ENCODE data around the gene MRM3. TPM values are rescaled to one million over a fixed set of nuclear protein-coding genes. Genes with fewer than 3 reads are reported as not detected.

MRM3 gene
- total RNA-seq: 10 to 100 TPM; 19.4 to 19.6 TPM

- ChIA-PET POLR2A (interaction anchor here (0.6 to 3.3 kb wide), 21 partner anchors 8 to 396 kb away, joined by 3 to 17 read pairs (median 4); partner anchors contain the start of genes GEMIN4, NXN and TIMM22), CTCF (interaction anchor here (0.8 to 5.9 kb wide), 15 partner anchors 9 to 370 kb away, joined by 3 to 42 read pairs (median 4); partner anchors contain the start of genes NXN and TIMM22)
- H3K4me1 Mint-ChIP-seq (ENCODE audit: low read depth): peaks cover 32% of the 10 kb centered on the region
- H3K9me3 Mint-ChIP-seq (ENCODE audit: insufficient read depth): no peaks in the 10 kb centered on the region
- peaks cover 28% of the 10 kb centered on the region for H3K36me3 Mint-ChIP-seq (ENCODE audit: low read depth)
- peak within 1 kb of the TSS; percentile 96 for H3K4me3 Mint-ChIP-seq
- no peaks in the 10 kb centered on the region for H3K27me3 Mint-ChIP-seq (ENCODE audit: low read depth)
- peak within 1 kb of the TSS; percentile 96 for H3K27ac Mint-ChIP-seq
- DNase-seq (peak; percentile 94), ATAC-seq (peak; percentile 94)
These were observed at the start of gene MRM3, which contains the start of gene GLOD4 for GRCh38 chr17:781805-782731. Gene MRM3, plus strand, starts transcription at chr17:782353. Its CDS starts 26 bp downstream, at chr17:782379. Gene GLOD4, minus strand, starts transcription at chr17:782280. Its CDS starts 25 bp downstream, at chr17:782255.

DNA sequence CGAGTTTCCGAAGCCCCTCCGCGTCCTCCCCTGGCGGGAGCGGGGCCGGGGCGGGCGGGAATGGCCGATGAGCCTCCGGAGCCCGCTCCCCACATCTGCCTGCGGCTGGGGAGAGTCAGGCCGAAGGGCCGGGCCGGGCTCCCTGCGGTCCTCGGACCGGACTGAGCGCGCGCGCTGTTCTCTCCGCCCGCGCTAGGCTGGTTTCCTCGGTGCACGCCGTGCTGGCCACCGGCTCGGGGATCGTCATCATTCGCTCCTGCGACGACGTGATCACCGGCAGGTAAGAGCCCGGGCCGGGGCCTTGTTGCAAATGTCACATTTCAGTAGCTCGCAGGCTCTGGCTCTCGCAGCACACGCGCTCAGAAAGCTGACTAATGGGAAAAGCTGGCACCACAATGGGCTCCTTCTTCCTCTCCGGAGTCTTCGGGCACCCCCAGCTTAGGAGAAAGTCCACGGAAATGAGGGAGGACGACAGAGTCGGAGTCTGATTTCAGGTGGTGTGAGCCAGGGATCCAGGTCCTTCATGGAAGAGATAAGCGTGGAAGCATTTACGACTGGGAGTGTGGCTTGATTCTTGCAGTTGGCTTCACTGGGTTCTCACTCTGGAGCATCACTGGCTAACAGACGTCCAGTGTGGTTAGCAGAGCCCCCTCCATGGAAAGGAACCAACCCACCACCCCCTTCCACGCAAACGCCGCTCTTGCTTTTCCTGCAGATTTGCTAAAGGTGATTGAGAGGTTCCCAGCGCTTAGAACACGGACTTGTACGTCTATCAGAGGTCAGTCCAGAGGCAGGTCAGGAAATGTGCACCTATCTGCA is 49.0 kb upstream of the MRM3 start:
- H3K27me3 Mint-ChIP-seq (ENCODE audit: low read depth): no peaks in the 10 kb centered on the region
- POLR2A ChIA-PET: interaction anchor here (1.1 kb wide), 1 partner anchor 49 kb away, joined by 3 read pairs; the partner anchor contains the start of genes GLOD4 and MRM3
- peak overlapping the region; percentile 85 for H3K4me3 Mint-ChIP-seq
- DNase-seq (peak; percentile 61), ATAC-seq (peak; percentile 43)
- peaks cover 33% of the 10 kb centered on the region for H3K36me3 Mint-ChIP-seq (ENCODE audit: low read depth)
- peaks cover 27% of the 10 kb centered on the region for H3K4me1 Mint-ChIP-seq (ENCODE audit: low read depth)
- H3K9me3 Mint-ChIP-seq (ENCODE audit: insufficient read depth): no peaks in the 10 kb centered on the region
- peak overlapping the region; percentile 83 for H3K27ac Mint-ChIP-seq
- CTCF ChIA-PET: interaction anchor here (0.9 to 1.3 kb wide), 2 partner anchors 18 to 22 kb away, joined by 3 to 5 read pairs; partner anchors contain the start of gene GEMIN4

DNA sequence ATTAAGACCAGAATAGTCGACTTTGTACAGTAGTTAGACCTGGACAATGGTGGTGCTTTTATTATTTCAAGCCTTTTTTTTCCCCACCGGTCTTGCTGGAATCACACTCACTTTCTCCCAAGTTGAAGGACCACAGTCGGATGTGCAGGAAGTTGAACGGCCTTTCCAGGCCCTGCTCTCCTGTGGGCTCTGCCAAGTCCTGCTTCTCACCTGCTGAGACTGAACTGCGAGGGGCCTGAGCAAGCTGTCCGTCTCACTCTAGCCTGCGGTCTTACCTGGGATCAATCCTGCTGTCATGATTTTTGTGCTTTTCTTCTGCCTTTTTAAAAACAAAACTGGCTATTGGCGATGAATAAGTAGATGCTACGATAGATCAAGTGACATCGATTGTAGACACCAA is 48.4 kb upstream of the MRM3 start:
- ChIA-PET POLR2A (interaction anchor here (1.1 kb wide), 1 partner anchor 49 kb away, joined by 3 read pairs; the partner anchor contains the start of genes GLOD4 and MRM3), CTCF (interaction anchor here (1.3 kb wide), 1 partner anchor 17 kb away, joined by 5 read pairs; the partner anchor contains the start of gene GEMIN4)
- H3K27ac Mint-ChIP-seq: peak overlapping the region; percentile 83
- no peak for DNase-seq
- peak overlapping the region; percentile 85 for H3K4me3 Mint-ChIP-seq
- no peaks in the 10 kb centered on the region for H3K9me3 Mint-ChIP-seq (ENCODE audit: insufficient read depth)
- H3K27me3 Mint-ChIP-seq (ENCODE audit: low read depth): no peaks in the 10 kb centered on the region
- H3K36me3 Mint-ChIP-seq (ENCODE audit: low read depth): peaks cover 38% of the 10 kb centered on the region
- peaks cover 27% of the 10 kb centered on the region for H3K4me1 Mint-ChIP-seq (ENCODE audit: low read depth)
- no peak for ATAC-seq

DNA sequence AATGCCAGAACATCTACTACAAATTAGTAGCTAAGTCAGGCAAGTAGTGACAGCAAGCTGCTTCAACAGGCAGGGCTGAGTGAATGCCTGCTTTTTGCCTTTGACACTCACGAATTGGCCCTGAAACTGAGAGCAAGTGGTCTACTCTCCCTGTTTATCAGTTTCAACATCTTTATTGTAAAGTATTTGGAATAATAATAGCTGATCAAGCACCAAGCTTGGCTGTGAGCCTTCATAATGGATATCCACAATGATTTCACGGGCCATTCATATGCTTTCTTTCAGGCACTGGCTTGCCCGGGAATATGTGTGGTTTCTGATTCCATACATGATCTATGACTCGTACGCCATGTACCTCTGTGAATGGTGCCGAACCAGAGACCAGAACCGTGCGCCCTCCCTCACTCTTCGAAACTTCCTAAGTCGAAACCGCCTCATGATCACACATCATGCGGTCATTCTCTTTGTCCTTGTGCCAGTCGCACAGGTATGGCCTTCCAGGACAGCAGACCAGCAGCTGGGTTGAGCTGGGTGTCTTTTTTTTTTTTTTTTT is 44.5 kb upstream of the MRM3 start:
- no peaks in the 10 kb centered on the region for H3K27me3 Mint-ChIP-seq (ENCODE audit: low read depth)
- H3K27ac Mint-ChIP-seq: no peak overlapping the region
- ATAC-seq (no peak), DNase-seq (no peak)
- H3K4me1 Mint-ChIP-seq (ENCODE audit: low read depth): peaks cover 29% of the 10 kb centered on the region
- no peak overlapping the region for H3K4me3 Mint-ChIP-seq
- CTCF ChIA-PET: interaction anchor here (0.8 to 1.5 kb wide), 3 partner anchors 14 to 243 kb away, joined by 3 to 4 read pairs (median 3); partner anchors contain the start of gene GEMIN4
- H3K36me3 Mint-ChIP-seq (ENCODE audit: low read depth): peaks cover 61% of the 10 kb centered on the region
- POLR2A ChIA-PET: interaction anchor here (1.4 to 1.5 kb wide), 2 partner anchors 14 to 44 kb away, joined by 4 read pairs; partner anchors contain the start of genes GEMIN4, GLOD4 and MRM3
- H3K9me3 Mint-ChIP-seq (ENCODE audit: insufficient read depth): no peaks in the 10 kb centered on the region

- peak overlapping the region; percentile 48 for H3K27ac Mint-ChIP-seq
- peaks cover 69% of the 10 kb centered on the region for H3K36me3 Mint-ChIP-seq (ENCODE audit: low read depth)
- CTCF ChIA-PET: interaction anchor here (0.9 to 1.7 kb wide), 3 partner anchors 11 to 241 kb away, joined by 3 to 5 read pairs (median 3); no protein-coding TSS in a partner anchor
- no peak for DNase-seq
- ATAC-seq: peak; percentile 53
- H3K4me1 Mint-ChIP-seq (ENCODE audit: low read depth): peaks cover 12% of the 10 kb centered on the region
- H3K9me3 Mint-ChIP-seq (ENCODE audit: insufficient read depth): no peaks in the 10 kb centered on the region
- no peak overlapping the region for H3K4me3 Mint-ChIP-seq
- no peaks in the 10 kb centered on the region for H3K27me3 Mint-ChIP-seq (ENCODE audit: low read depth)
- POLR2A ChIA-PET: no interaction called here
These were observed 41.7 kb upstream of the MRM3 start for GRCh38 chr17:740240-741017.

DNA sequence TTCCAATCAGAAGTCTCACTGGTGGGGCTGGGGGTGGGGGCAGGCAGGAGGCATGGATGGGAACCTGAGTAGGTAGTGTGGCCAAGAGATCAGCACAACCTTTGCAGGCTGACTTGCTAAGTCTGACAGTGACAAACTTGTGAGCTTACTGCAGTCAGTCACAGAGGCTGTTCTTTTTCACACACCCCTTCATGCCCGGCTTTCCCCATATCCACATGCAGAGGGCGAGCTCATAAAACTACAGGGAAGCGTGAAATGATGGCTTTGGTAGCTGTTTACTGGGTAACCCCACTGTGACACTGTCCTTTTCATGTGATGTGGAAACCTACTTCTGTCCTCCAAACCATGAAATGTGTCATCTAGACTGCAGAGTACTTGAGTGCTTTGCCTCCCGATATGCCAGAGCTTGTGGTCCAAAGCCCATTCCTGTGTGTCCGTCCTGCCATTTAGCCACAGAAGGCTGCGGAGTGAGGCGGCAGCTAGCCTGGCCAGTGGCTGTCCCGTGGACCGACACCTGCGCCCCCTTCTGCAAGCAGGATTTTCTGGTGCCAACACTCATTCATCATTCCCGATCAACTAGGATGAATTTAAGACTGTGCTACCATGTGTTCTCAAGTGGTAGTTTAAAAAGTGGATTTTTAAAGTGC is 39.9 kb upstream of the MRM3 start:
- ATAC-seq (no peak), DNase-seq (no peak)
- Mint-ChIP-seq H3K4me3 (no peak overlapping the region), H3K36me3 (ENCODE audit: low read depth) (peaks cover 73% of the 10 kb centered on the region), H3K4me1 (ENCODE audit: low read depth) (peaks cover 8% of the 10 kb centered on the region), H3K27ac (no peak overlapping the region), H3K9me3 (ENCODE audit: insufficient read depth) (no peaks in the 10 kb centered on the region), H3K27me3 (ENCODE audit: low read depth) (no peaks in the 10 kb centered on the region)
- POLR2A ChIA-PET: interaction anchor here (0.7 kb wide), 1 partner anchor 593 kb away, joined by 3 read pairs; no protein-coding TSS in a partner anchor
- CTCF ChIA-PET: interaction anchor here (1.3 to 1.7 kb wide), 3 partner anchors 10 to 42 kb away, joined by 3 to 5 read pairs (median 3); no protein-coding TSS in a partner anchor

GRCh38 chr17:743139-743538 is 39.0 kb upstream of the MRM3 start:
- Mint-ChIP-seq H3K4me1 (ENCODE audit: low read depth) (peaks cover 8% of the 10 kb centered on the region), H3K4me3 (no peak overlapping the region), H3K36me3 (ENCODE audit: low read depth) (peaks cover 75% of the 10 kb centered on the region), H3K27ac (no peak overlapping the region), H3K27me3 (ENCODE audit: low read depth) (no peaks in the 10 kb centered on the region), H3K9me3 (ENCODE audit: insufficient read depth) (no peaks in the 10 kb centered on the region)
- CTCF ChIA-PET: interaction anchor here (1.2 kb wide), 1 partner anchor 10 kb away, joined by 3 read pairs; no protein-coding TSS in a partner anchor
- POLR2A ChIA-PET: no interaction called here
- DNase-seq: no peak
- no peak for ATAC-seq

DNA sequence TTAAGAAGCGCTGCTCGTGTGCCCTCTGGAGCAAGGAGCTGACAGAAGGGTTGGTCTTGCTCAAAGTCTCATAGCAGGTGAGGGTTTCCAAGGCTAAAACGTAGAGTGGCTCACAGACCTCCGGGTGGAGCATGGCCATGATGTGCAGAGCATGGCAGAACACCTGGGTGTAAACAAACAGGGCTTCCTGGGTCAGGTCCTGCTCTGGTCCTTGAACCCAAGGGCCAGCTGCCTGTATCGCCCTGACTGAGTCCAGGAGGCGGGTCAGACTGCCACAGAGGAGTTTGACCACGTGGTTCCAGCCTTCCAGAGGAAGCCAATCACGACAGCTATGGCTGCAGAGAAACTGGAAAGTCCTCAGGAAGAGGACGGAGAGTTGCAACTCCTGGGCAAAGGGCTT is 37.2 kb upstream of the MRM3 start:
- ChIA-PET CTCF (no interaction called here), POLR2A (no interaction called here)
- peaks cover 13% of the 10 kb centered on the region for H3K4me1 Mint-ChIP-seq (ENCODE audit: low read depth)
- DNase-seq: no peak
- ATAC-seq: no peak
- H3K27me3 Mint-ChIP-seq (ENCODE audit: low read depth): no peaks in the 10 kb centered on the region
- H3K9me3 Mint-ChIP-seq (ENCODE audit: insufficient read depth): no peaks in the 10 kb centered on the region
- H3K27ac Mint-ChIP-seq: no peak overlapping the region
- peaks cover 82% of the 10 kb centered on the region for H3K36me3 Mint-ChIP-seq (ENCODE audit: low read depth)
- no peak overlapping the region for H3K4me3 Mint-ChIP-seq

DNA sequence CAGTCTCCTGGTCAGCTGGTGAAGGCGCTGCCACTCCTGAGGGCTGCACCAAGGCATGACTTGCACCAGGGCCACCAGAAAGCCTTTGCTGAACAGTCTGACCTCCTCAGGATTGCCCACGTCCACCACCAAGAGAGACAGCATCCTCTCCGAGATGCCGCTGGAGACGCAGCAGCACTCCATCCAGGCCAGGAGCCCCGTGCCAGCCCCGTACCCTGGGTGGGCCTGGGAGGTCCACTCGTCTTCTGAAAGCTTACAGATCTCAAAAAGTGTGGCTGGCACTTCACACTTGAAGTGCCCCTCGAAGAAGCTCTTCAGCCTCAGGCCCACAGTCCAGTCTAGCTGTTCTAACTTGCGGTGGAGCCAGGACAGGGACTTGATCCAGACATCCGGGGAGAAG is 36.7 kb upstream of the MRM3 start:
- ChIA-PET POLR2A (no interaction called here), CTCF (interaction anchor here (0.9 kb wide), 1 partner anchor 252 kb away, joined by 3 read pairs; the partner anchor contains the start of gene TIMM22)
- DNase-seq (no peak), ATAC-seq (no peak)
- peaks cover 13% of the 10 kb centered on the region for H3K4me1 Mint-ChIP-seq (ENCODE audit: low read depth)
- no peak overlapping the region for H3K4me3 Mint-ChIP-seq
- H3K36me3 Mint-ChIP-seq (ENCODE audit: low read depth): peaks cover 83% of the 10 kb centered on the region
- no peak overlapping the region for H3K27ac Mint-ChIP-seq
- no peaks in the 10 kb centered on the region for H3K27me3 Mint-ChIP-seq (ENCODE audit: low read depth)
- H3K9me3 Mint-ChIP-seq (ENCODE audit: insufficient read depth): no peaks in the 10 kb centered on the region

GRCh38 chr17:746181-746580 is 36.0 kb upstream of the MRM3 start:
- POLR2A ChIA-PET: no interaction called here
- CTCF ChIA-PET: interaction anchor here (0.9 kb wide), 1 partner anchor 251 kb away, joined by 3 read pairs; the partner anchor contains the start of gene TIMM22
- no peaks in the 10 kb centered on the region for H3K9me3 Mint-ChIP-seq (ENCODE audit: insufficient read depth)
- no peak for DNase-seq
- H3K27ac Mint-ChIP-seq: no peak overlapping the region
- H3K36me3 Mint-ChIP-seq (ENCODE audit: low read depth): peaks cover 81% of the 10 kb centered on the region
- H3K27me3 Mint-ChIP-seq (ENCODE audit: low read depth): no peaks in the 10 kb centered on the region
- ATAC-seq: no peak
- H3K4me3 Mint-ChIP-seq: no peak overlapping the region
- peaks cover 17% of the 10 kb centered on the region for H3K4me1 Mint-ChIP-seq (ENCODE audit: low read depth)

Data from activated CD8-positive, alpha-beta T cell treated with anti-CD3 and anti-CD28 coated beads, Interleukin-2, amount 10 ng/mL, durations not matched to agents 7 days and 5 days (primary cell).